ENCODE measurements around the gene KNDC1.

The KNDC1 gene

GRCh38 chr10:133184591-133185244, 24.7 kb downstream of the KNDC1 start:
- Mint-ChIP-seq H3K9me3 (no peaks in the 10 kb centered on the region), H3K4me1 (no peaks in the 10 kb centered on the region), H3K4me3 (no peak overlapping the region), H3K36me3 (no peaks in the 10 kb centered on the region), H3K27ac (no peak overlapping the region)
- DNase-seq (ENCODE audit: low spot score in 2 of 2) = no peak
- ATAC-seq = no peak

GRCh38 chr10:133185421-133185820, 25.4 kb downstream of the KNDC1 start:
- Mint-ChIP-seq H3K4me3 (no peak overlapping the region), H3K36me3 (no peaks in the 10 kb centered on the region), H3K27ac (no peak overlapping the region), H3K9me3 (no peaks in the 10 kb centered on the region), H3K4me1 (no peaks in the 10 kb centered on the region)
- ATAC-seq (no peak), DNase-seq (ENCODE audit: low spot score in 2 of 2) (no peak)

GRCh38 chr10:133185916-133186315, 25.9 kb downstream of the KNDC1 start:
- no peaks in the 10 kb centered on the region for H3K4me1 Mint-ChIP-seq
- no peak overlapping the region for H3K27ac Mint-ChIP-seq
- no peaks in the 10 kb centered on the region for H3K36me3 Mint-ChIP-seq
- H3K9me3 Mint-ChIP-seq = no peaks in the 10 kb centered on the region
- no peak overlapping the region for H3K4me3 Mint-ChIP-seq
- no peak for ATAC-seq
- DNase-seq (ENCODE audit: low spot score in 2 of 2) = no peak

GRCh38 chr10:133186416-133187090, 26.5 kb downstream of the KNDC1 start:
- DNase-seq (ENCODE audit: low spot score in 2 of 2) = no peak
- Mint-ChIP-seq H3K36me3 (no peaks in the 10 kb centered on the region), H3K9me3 (no peaks in the 10 kb centered on the region), H3K27ac (no peak overlapping the region), H3K4me3 (no peak overlapping the region), H3K4me1 (no peaks in the 10 kb centered on the region)
- ATAC-seq = no peak

- Mint-ChIP-seq H3K9me3 (peaks cover 2% of the 10 kb centered on the region), H3K4me1 (no peaks in the 10 kb centered on the region), H3K27ac (no peak overlapping the region), H3K4me3 (no peak overlapping the region), H3K36me3 (no peaks in the 10 kb centered on the region)
- no peak for ATAC-seq
- DNase-seq (ENCODE audit: low spot score in 2 of 2) = no peak
These were observed 27.3 kb downstream of the KNDC1 start for GRCh38 chr10:133187091-133187905.

GRCh38 chr10:133187906-133188681, 28.1 kb downstream of the KNDC1 start:
- DNase-seq (ENCODE audit: low spot score in 2 of 2) = no peak
- Mint-ChIP-seq H3K27ac (no peak overlapping the region), H3K9me3 (peaks cover 2% of the 10 kb centered on the region), H3K4me1 (no peaks in the 10 kb centered on the region), H3K4me3 (no peak overlapping the region), H3K36me3 (no peaks in the 10 kb centered on the region)
- ATAC-seq = no peak

GRCh38 chr10:133189256-133189655, 29.2 kb downstream of the KNDC1 start:
- Mint-ChIP-seq H3K4me3 (no peak overlapping the region), H3K4me1 (no peaks in the 10 kb centered on the region), H3K27ac (no peak overlapping the region), H3K9me3 (peaks cover 2% of the 10 kb centered on the region), H3K36me3 (no peaks in the 10 kb centered on the region)
- DNase-seq (ENCODE audit: low spot score in 2 of 2) (no peak), ATAC-seq (no peak)

- Mint-ChIP-seq H3K4me3 (no peak overlapping the region), H3K27ac (no peak overlapping the region), H3K4me1 (no peaks in the 10 kb centered on the region), H3K36me3 (no peaks in the 10 kb centered on the region), H3K9me3 (peaks cover 2% of the 10 kb centered on the region)
- ATAC-seq = no peak
- DNase-seq (ENCODE audit: low spot score in 2 of 2) = no peak
These were observed 29.7 kb downstream of the KNDC1 start for GRCh38 chr10:133189726-133190125.

GRCh38 chr10:133190225-133190624, 30.2 kb downstream of the KNDC1 start:
- no peaks in the 10 kb centered on the region for H3K36me3 Mint-ChIP-seq
- peaks cover 2% of the 10 kb centered on the region for H3K9me3 Mint-ChIP-seq
- ATAC-seq (no peak), DNase-seq (ENCODE audit: low spot score in 2 of 2) (no peak)
- H3K4me1 Mint-ChIP-seq = no peaks in the 10 kb centered on the region
- no peak overlapping the region for H3K27ac Mint-ChIP-seq
- H3K4me3 Mint-ChIP-seq = no peak overlapping the region

- no peaks in the 10 kb centered on the region for H3K36me3 Mint-ChIP-seq
- peaks cover 2% of the 10 kb centered on the region for H3K9me3 Mint-ChIP-seq
- ATAC-seq (no peak), DNase-seq (ENCODE audit: low spot score in 2 of 2) (no peak)
- peak overlapping the region; percentile 20 for H3K27ac Mint-ChIP-seq
- no peak overlapping the region for H3K4me3 Mint-ChIP-seq
- H3K4me1 Mint-ChIP-seq = no peaks in the 10 kb centered on the region
These were observed 31.6 kb downstream of the KNDC1 start for GRCh38 chr10:133191651-133192050.

GRCh38 chr10:133194151-133194550, 34.1 kb downstream of the KNDC1 start:
- Mint-ChIP-seq H3K9me3 (peaks cover 2% of the 10 kb centered on the region), H3K36me3 (no peaks in the 10 kb centered on the region), H3K4me3 (no peak overlapping the region), H3K4me1 (no peaks in the 10 kb centered on the region), H3K27ac (no peak overlapping the region)
- no peak for ATAC-seq
- DNase-seq (ENCODE audit: low spot score in 2 of 2) = no peak

GRCh38 chr10:133195096-133195495, 35.1 kb downstream of the KNDC1 start:
- no peaks in the 10 kb centered on the region for H3K4me1 Mint-ChIP-seq
- H3K4me3 Mint-ChIP-seq = no peak overlapping the region
- peaks cover 2% of the 10 kb centered on the region for H3K9me3 Mint-ChIP-seq
- DNase-seq (ENCODE audit: low spot score in 2 of 2) = no peak
- no peak overlapping the region for H3K27ac Mint-ChIP-seq
- no peaks in the 10 kb centered on the region for H3K36me3 Mint-ChIP-seq
- no peak for ATAC-seq

- Mint-ChIP-seq H3K4me1 (no peaks in the 10 kb centered on the region), H3K9me3 (peaks cover 2% of the 10 kb centered on the region), H3K36me3 (no peaks in the 10 kb centered on the region), H3K4me3 (no peak overlapping the region), H3K27ac (no peak overlapping the region)
- no peak for ATAC-seq
- DNase-seq (ENCODE audit: low spot score in 2 of 2) = no peak
These were observed 35.6 kb downstream of the KNDC1 start for GRCh38 chr10:133195611-133196010.

- ATAC-seq = no peak
- Mint-ChIP-seq H3K27ac (no peak overlapping the region), H3K4me1 (no peaks in the 10 kb centered on the region), H3K4me3 (no peak overlapping the region), H3K36me3 (no peaks in the 10 kb centered on the region), H3K9me3 (peaks cover 2% of the 10 kb centered on the region)
- no peak for DNase-seq (ENCODE audit: low spot score in 2 of 2)
These were observed 36.3 kb downstream of the KNDC1 start for GRCh38 chr10:133196221-133196915.
